CD4-positive, alpha-beta T cell (primary cell): ENCODE measurements around the gene ITGAL. TPM values are rescaled to one million over a fixed set of nuclear protein-coding genes. Genes with fewer than 3 reads are reported as not detected.

Experiments used
- ATAC-seq: fragments of 200-7000 bp; cut with Tn5 transposase; one replicate; pipeline ENCODE4 v1.10.0; 2022; ENCODE audit warnings: mild to moderate bottlenecking; ENCODE audit not compliant: poor library complexity
- CTCF ChIA-PET: fragments of 350-600 bp; sonication (Branson Sonifier 250); formaldehyde crosslinking; loops from one replicate; lab custom pipeline; 2021; ENCODE audit warnings: antibody characterized with exemption, inconsistent platforms; lab: Charles Lee
- POLR2A ChIA-PET: fragments of 350-600 bp; sonication (Branson Sonifier 250); formaldehyde crosslinking; loops from one replicate; lab custom pipeline; 2021; ENCODE audit warnings: antibody characterized with exemption, inconsistent platforms; lab: Charles Lee
- DNase-seq, 14 experiments: peaks; one replicate each; pipeline ENCODE4 v3.0.0-alpha.2; 2013 to 2020; ENCODE audit warnings: mixed read lengths in 2 of 14
- H3K27ac ChIP-seq, 2 donors: one replicate each; pipeline versions ENCODE4 v1.5.1 to v1.7.0; 2013; ENCODE audit warnings: low read length in 2 of 2, low read depth in 1 of 2, mild to moderate bottlenecking in 1 of 2
- H3K27me3 ChIP-seq, 2 experiments: 1 replicate in 1 of 2; 2 replicates in 1 of 2; pipeline versions ENCODE4 v1.6.1 to v1.7.0; 2013; ENCODE audit warnings: low read length in 2 of 2, control low read depth in 1 of 2, mild to moderate bottlenecking in 1 of 2, moderate library complexity in 1 of 2; ENCODE audit not compliant: insufficient read depth in 2 of 2, control insufficient read depth in 1 of 2
- H3K36me3 ChIP-seq: one replicate; pipeline ENCODE4 v1.6.1; 2013; ENCODE audit warnings: low read length, control low read depth; ENCODE audit not compliant: insufficient read depth
- H3K4me1 ChIP-seq: one replicate; pipeline ENCODE4 v1.6.1; 2013; ENCODE audit warnings: low read length, control low read depth; ENCODE audit not compliant: insufficient read depth
- H3K4me3 ChIP-seq: one replicate; pipeline ENCODE4 v1.5.1; 2013; ENCODE audit warnings: mild to moderate bottlenecking, low read length, moderate library complexity
- H3K9me3 ChIP-seq, 2 experiments: 1 replicate in 1 of 2; 2 replicates in 1 of 2; pipeline versions ENCODE4 v1.6.1 to v1.7.0; 2013; ENCODE audit warnings: low read length in 2 of 2, mild to moderate bottlenecking in 2 of 2, control low read depth in 1 of 2, moderate library complexity in 1 of 2; ENCODE audit not compliant: control insufficient read depth in 1 of 2, insufficient read depth in 1 of 2
- H3K27ac Mint-ChIP-seq: one replicate; pipeline ENCODE4 v1.8.0; 2020; ENCODE audit warnings: mixed read lengths
- H3K27me3 Mint-ChIP-seq: one replicate; pipeline ENCODE4 v1.8.0; 2021; ENCODE audit warnings: mixed read lengths
- H3K36me3 Mint-ChIP-seq: one replicate; pipeline ENCODE4 v1.8.0; 2021; ENCODE audit warnings: low read depth, mixed read lengths
- H3K4me1 Mint-ChIP-seq: one replicate; pipeline ENCODE4 v1.8.0; 2021; ENCODE audit warnings: low read depth, mixed read lengths
- H3K4me3 Mint-ChIP-seq: one replicate; pipeline ENCODE4 v1.8.0; 2020; ENCODE audit warnings: mild to moderate bottlenecking, mixed read lengths
- H3K9me3 Mint-ChIP-seq: one replicate; pipeline ENCODE4 v1.8.0; 2020; ENCODE audit warnings: mixed read lengths
- intact Hi-C, 2 experiments: fragments of 100-400 bp; cut with DNase I in 1 of 2; cut with micrococcal nuclease in 1 of 2; formaldehyde crosslinking; loops; one replicate each; pipeline versions ENCODE4 v1.15.1 to v1.9.0; 2023 to 2025; cut with DNase I, micrococcal nuclease
- total RNA-seq, 174 experiments: library from RNA in 2 of 174; stranded (reverse) in 2 of 174; gene quantifications; one replicate each; pipeline ENCODE4 v1.2.3 and lab custom pipeline; 2021 to 2026
- TF ChIP-seq, protein P1 (sequence below): fragments of 200-600 bp; IDR thresholded peaks from one replicate; pipeline ENCODE4 v1.8.0; 2022; ENCODE audit warnings: antibody characterized with exemption, mild to moderate bottlenecking

ITGAL gene
- total RNA-seq, 2 experiments from 2014 or later, result 186 to 187 TPM

GRCh38 chr16:30558789-30559377, 86.3 kb downstream of the ITGAL start:
- Mint-ChIP-seq H3K27me3 (no peaks in the 10 kb centered on the region), H3K36me3 (peaks cover 26% of the 10 kb centered on the region), H3K9me3 (no peaks in the 10 kb centered on the region), H3K4me1 (peaks cover 34% of the 10 kb centered on the region), H3K4me3 (peak overlapping the region; percentile 93), H3K27ac (peak overlapping the region; percentile 94)
- intact Hi-C loops, result loop anchor here (1.0 to 5.0 kb wide), 13 partner anchors 9 to 202 kb away; partner anchors contain the start of genes PRR14 (in 2 of the 2), CD2BP2 (in 1 of the 2), DCTPP1 (in 1 of the 2) and SEPHS2 (in 1 of the 2)
- Histone ChIP-seq H3K4me1 (peaks cover 61% of the 10 kb centered on the region), H3K4me3 (peak overlapping the region; percentile 73), H3K27ac (peak overlapping the region; percentile 93 to 94), H3K27me3 (no peaks in the 10 kb centered on the region), H3K9me3 (no peaks in the 10 kb centered on the region), H3K36me3 (peaks cover 27% of the 10 kb centered on the region)
- CTCF ChIA-PET, result interaction anchor here (0.6 to 2.9 kb wide), 12 partner anchors 8 to 135 kb away, joined by 3 to 68 read pairs (median 6); partner anchors contain the start of genes DCTPP1, FBRS, PRR14 and ZNF688
- TF ChIP-seq, protein P1, sequence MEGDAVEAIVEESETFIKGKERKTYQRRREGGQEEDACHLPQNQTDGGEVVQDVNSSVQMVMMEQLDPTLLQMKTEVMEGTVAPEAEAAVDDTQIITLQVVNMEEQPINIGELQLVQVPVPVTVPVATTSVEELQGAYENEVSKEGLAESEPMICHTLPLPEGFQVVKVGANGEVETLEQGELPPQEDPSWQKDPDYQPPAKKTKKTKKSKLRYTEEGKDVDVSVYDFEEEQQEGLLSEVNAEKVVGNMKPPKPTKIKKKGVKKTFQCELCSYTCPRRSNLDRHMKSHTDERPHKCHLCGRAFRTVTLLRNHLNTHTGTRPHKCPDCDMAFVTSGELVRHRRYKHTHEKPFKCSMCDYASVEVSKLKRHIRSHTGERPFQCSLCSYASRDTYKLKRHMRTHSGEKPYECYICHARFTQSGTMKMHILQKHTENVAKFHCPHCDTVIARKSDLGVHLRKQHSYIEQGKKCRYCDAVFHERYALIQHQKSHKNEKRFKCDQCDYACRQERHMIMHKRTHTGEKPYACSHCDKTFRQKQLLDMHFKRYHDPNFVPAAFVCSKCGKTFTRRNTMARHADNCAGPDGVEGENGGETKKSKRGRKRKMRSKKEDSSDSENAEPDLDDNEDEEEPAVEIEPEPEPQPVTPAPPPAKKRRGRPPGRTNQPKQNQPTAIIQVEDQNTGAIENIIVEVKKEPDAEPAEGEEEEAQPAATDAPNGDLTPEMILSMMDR, result no peak
- POLR2A ChIA-PET, result interaction anchor here (0.6 to 4.3 kb wide), 23 partner anchors 9 to 494 kb away, joined by 3 to 152 read pairs (median 7); partner anchors contain the start of genes ALDOA, CORO1A, DCTPP1 and FBRS
- no peak for DNase-seq
- ATAC-seq, result no peak

DNA sequence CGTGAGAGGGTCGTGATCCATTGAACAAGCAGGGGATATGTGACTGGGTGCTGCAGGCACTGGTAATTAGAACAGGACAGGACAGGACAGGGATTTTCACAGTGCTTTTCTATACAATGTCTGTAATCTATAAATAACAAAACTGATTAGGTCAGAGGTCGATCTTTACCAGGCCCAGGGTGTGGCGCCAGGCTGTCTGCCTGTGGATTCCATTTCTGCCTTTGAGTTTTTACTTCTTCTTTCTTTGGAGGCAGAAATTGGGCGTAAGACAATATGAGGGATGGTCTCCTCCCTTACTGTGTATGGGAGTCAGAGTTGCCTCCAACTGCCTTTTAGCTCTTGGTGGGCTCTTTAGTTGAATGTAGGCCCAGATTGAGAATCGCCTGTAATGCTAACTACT, 87.1 kb downstream of the ITGAL start:
- intact Hi-C loops, result loop anchor here in 1 of 2 experiments (2.0 to 5.0 kb wide), 6 partner anchors 33 to 202 kb away; partner anchors contain the start of genes CD2BP2, DCTPP1, SEPHS2 and ZNF768
- Histone ChIP-seq H3K36me3 (peaks cover 19% of the 10 kb centered on the region), H3K27me3 (no peaks in the 10 kb centered on the region), H3K4me3 (no peak overlapping the region), H3K9me3 (no peaks in the 10 kb centered on the region), H3K27ac (no peak overlapping the region), H3K4me1 (peaks cover 53% of the 10 kb centered on the region)
- Mint-ChIP-seq H3K27me3 (no peaks in the 10 kb centered on the region), H3K4me3 (peak overlapping the region; percentile 39), H3K36me3 (peaks cover 20% of the 10 kb centered on the region), H3K27ac (peak overlapping the region; percentile 94), H3K9me3 (no peaks in the 10 kb centered on the region), H3K4me1 (peaks cover 29% of the 10 kb centered on the region)
- ATAC-seq (no peak), DNase-seq (no peak)
- ChIA-PET POLR2A (interaction anchor here (1.8 to 4.3 kb wide), 5 partner anchors 8 to 142 kb away, joined by 10 to 152 read pairs (median 43); partner anchors contain the start of genes PRR14, ZNF688 and ZNF747), CTCF (interaction anchor here (2.4 to 2.9 kb wide), 2 partner anchors 12 to 25 kb away, joined by 19 to 68 read pairs; partner anchors contain the start of genes ZNF688 and ZNF747)
- TF ChIP-seq, protein P1, result no peak

DNA sequence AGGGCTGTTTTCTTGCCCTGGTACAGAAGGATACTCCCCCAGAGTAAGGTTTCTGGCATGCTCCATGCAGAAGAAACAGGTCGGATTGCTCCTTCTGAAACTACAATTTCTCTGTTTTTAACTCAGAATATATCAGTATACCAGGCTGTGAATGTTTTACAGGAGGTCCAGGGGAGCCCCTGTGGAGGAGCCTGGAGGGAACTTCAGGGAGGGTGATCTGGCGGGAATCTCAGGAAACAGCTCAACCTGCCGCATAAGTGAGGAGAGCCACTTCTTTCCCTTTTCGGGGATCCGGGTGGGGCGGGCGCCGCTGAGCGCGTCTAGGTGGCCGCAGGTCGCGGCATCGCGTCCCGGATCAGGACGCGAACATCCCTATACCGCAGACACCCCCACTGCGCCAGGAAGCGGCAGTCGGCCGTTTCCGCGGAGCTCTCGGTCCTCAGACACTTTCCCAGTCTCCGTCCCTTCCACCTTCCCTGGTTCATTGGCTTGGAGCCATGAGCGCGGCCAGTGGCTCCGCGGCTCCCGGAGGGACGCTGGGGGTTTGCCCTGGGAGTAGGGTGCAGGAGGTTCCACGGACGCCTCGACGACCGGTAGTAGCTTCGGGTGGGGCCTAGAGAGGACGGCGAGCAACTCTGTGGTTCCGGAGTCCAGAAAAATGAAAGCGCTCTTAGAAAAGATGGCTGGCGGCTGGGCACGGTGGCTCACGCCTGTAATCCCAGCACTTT, 88.7 kb downstream of the ITGAL start:
- TF ChIP-seq, protein P1, result no peak
- H3K9me3 ChIP-seq, result no peaks in the 10 kb centered on the region
- CTCF ChIA-PET, result interaction anchor here (1.1 kb wide), 1 partner anchor 131 kb away, joined by 3 read pairs; the partner anchor contains the start of gene DCTPP1
- no peak for ATAC-seq
- POLR2A ChIA-PET, result interaction anchor here (1.4 to 2.7 kb wide), 5 partner anchors 10 to 496 kb away, joined by 3 to 38 read pairs (median 5); partner anchors contain the start of genes ALDOA, PRR14, ZNF688 and ZNF747
- Mint-ChIP-seq H3K9me3 (no peaks in the 10 kb centered on the region), H3K27me3 (no peaks in the 10 kb centered on the region), H3K27ac (peak overlapping the region; percentile 84), H3K36me3 (peaks cover 12% of the 10 kb centered on the region), H3K4me1 (peaks cover 31% of the 10 kb centered on the region), H3K4me3 (peak overlapping the region; percentile 85)
- peaks cover 3% of the 10 kb centered on the region for H3K36me3 ChIP-seq
- peak in 5 of 14 experiments; percentile 15 to 43 (median 38) for DNase-seq
- peak overlapping the region in 1 of 2 donors; percentile 19 for H3K27ac ChIP-seq
- peaks cover 39% of the 10 kb centered on the region for H3K4me1 ChIP-seq
- intact Hi-C loops, result no loop called here
- H3K27me3 ChIP-seq, result no peaks in the 10 kb centered on the region
- H3K4me3 ChIP-seq, result peak overlapping the region; percentile 61
